HUES48 (cell line): ENCODE results near the gene ROR1.

Experiments used
- H3K27ac ChIP-seq: one replicate; pipeline ENCODE4 v1.7.0; 2013; ENCODE audit warnings: low read depth, low read length, inconsistent platforms
- H3K27me3 ChIP-seq: 2 replicates; pipeline ENCODE4 v1.6.1; 2013; ENCODE audit warnings: mild to moderate bottlenecking, low read length; ENCODE audit not compliant: control insufficient read depth, insufficient read depth
- H3K36me3 ChIP-seq: 2 replicates; pipeline ENCODE4 v1.6.1; 2013; ENCODE audit warnings: low read length; ENCODE audit not compliant: control insufficient read depth, insufficient read depth
- H3K4me1 ChIP-seq: 2 replicates; pipeline ENCODE4 v1.6.1; 2013; ENCODE audit warnings: mild to moderate bottlenecking, low read length; ENCODE audit not compliant: control insufficient read depth, insufficient read depth
- H3K4me3 ChIP-seq: 2 replicates; pipeline ENCODE4 v1.5.1; 2013; ENCODE audit warnings: mild to moderate bottlenecking, low read depth, low read length
- H3K9ac ChIP-seq: 2 replicates; pipeline ENCODE4 v1.6.1; 2013; ENCODE audit warnings: mild to moderate bottlenecking, low read depth, low read length, moderate library complexity
- H3K9me3 ChIP-seq: 2 replicates; pipeline ENCODE4 v1.6.1; 2013; ENCODE audit warnings: low read length; ENCODE audit not compliant: control insufficient read depth, insufficient read depth

The ROR1 gene

GRCh38 chr1:63914706-63915105 lies 140.9 kb downstream of the ROR1 start:
- Histone ChIP-seq H3K9ac (no peak overlapping the region), H3K4me3 (no peak overlapping the region), H3K27me3 (no peaks in the 10 kb centered on the region), H3K27ac (no peak overlapping the region), H3K4me1 (peaks cover 66% of the 10 kb centered on the region), H3K9me3 (no peaks in the 10 kb centered on the region), H3K36me3 (no peaks in the 10 kb centered on the region)

- no peaks in the 10 kb centered on the region for H3K9me3 ChIP-seq
- no peak overlapping the region for H3K27ac ChIP-seq
- no peak overlapping the region for H3K4me3 ChIP-seq
- no peak overlapping the region for H3K9ac ChIP-seq
- peaks cover 66% of the 10 kb centered on the region for H3K4me1 ChIP-seq
- H3K27me3 ChIP-seq: no peaks in the 10 kb centered on the region
- no peaks in the 10 kb centered on the region for H3K36me3 ChIP-seq
These were observed 141.3 kb downstream of the ROR1 start for GRCh38 chr1:63915121-63915520.

GRCh38 chr1:63916485-63917360 lies 142.9 kb downstream of the ROR1 start:
- Histone ChIP-seq H3K9me3 (no peaks in the 10 kb centered on the region), H3K27ac (no peak overlapping the region), H3K9ac (no peak overlapping the region), H3K27me3 (no peaks in the 10 kb centered on the region), H3K36me3 (no peaks in the 10 kb centered on the region), H3K4me3 (no peak overlapping the region), H3K4me1 (peaks cover 74% of the 10 kb centered on the region)

GRCh38 chr1:63917571-63918417 lies 144.0 kb downstream of the ROR1 start:
- no peak overlapping the region for H3K27ac ChIP-seq
- peaks cover 69% of the 10 kb centered on the region for H3K4me1 ChIP-seq
- no peaks in the 10 kb centered on the region for H3K27me3 ChIP-seq
- no peaks in the 10 kb centered on the region for H3K9me3 ChIP-seq
- H3K9ac ChIP-seq: no peak overlapping the region
- no peaks in the 10 kb centered on the region for H3K36me3 ChIP-seq
- no peak overlapping the region for H3K4me3 ChIP-seq

- Histone ChIP-seq H3K27ac (no peak overlapping the region), H3K27me3 (no peaks in the 10 kb centered on the region), H3K9me3 (no peaks in the 10 kb centered on the region), H3K9ac (no peak overlapping the region), H3K4me1 (peaks cover 62% of the 10 kb centered on the region), H3K36me3 (no peaks in the 10 kb centered on the region), H3K4me3 (no peak overlapping the region)
These were observed 144.7 kb downstream of the ROR1 start for GRCh38 chr1:63918418-63918945.

GRCh38 chr1:63920154-63921117 lies 146.6 kb downstream of the ROR1 start:
- Histone ChIP-seq H3K9me3 (no peaks in the 10 kb centered on the region), H3K9ac (no peak overlapping the region), H3K4me3 (no peak overlapping the region), H3K36me3 (no peaks in the 10 kb centered on the region), H3K27me3 (no peaks in the 10 kb centered on the region), H3K27ac (no peak overlapping the region), H3K4me1 (peaks cover 47% of the 10 kb centered on the region)

- H3K36me3 ChIP-seq: no peaks in the 10 kb centered on the region
- peaks cover 43% of the 10 kb centered on the region for H3K4me1 ChIP-seq
- H3K27me3 ChIP-seq: no peaks in the 10 kb centered on the region
- H3K9ac ChIP-seq: no peak overlapping the region
- H3K4me3 ChIP-seq: no peak overlapping the region
- no peak overlapping the region for H3K27ac ChIP-seq
- no peaks in the 10 kb centered on the region for H3K9me3 ChIP-seq
These were observed 147.5 kb downstream of the ROR1 start for GRCh38 chr1:63921359-63921758.

GRCh38 chr1:63921802-63922201 lies 148.0 kb downstream of the ROR1 start:
- Histone ChIP-seq H3K4me3 (no peak overlapping the region), H3K27ac (no peak overlapping the region), H3K9me3 (no peaks in the 10 kb centered on the region), H3K27me3 (no peaks in the 10 kb centered on the region), H3K36me3 (no peaks in the 10 kb centered on the region), H3K4me1 (peaks cover 39% of the 10 kb centered on the region), H3K9ac (no peak overlapping the region)

GRCh38 chr1:63922848-63923247 lies 149.0 kb downstream of the ROR1 start:
- H3K27me3 ChIP-seq: no peaks in the 10 kb centered on the region
- H3K36me3 ChIP-seq: no peaks in the 10 kb centered on the region
- H3K4me3 ChIP-seq: no peak overlapping the region
- peaks cover 44% of the 10 kb centered on the region for H3K4me1 ChIP-seq
- no peak overlapping the region for H3K9ac ChIP-seq
- no peak overlapping the region for H3K27ac ChIP-seq
- H3K9me3 ChIP-seq: no peaks in the 10 kb centered on the region

- Histone ChIP-seq H3K27ac (no peak overlapping the region), H3K9me3 (no peaks in the 10 kb centered on the region), H3K36me3 (no peaks in the 10 kb centered on the region), H3K4me3 (no peak overlapping the region), H3K4me1 (peaks cover 45% of the 10 kb centered on the region), H3K27me3 (no peaks in the 10 kb centered on the region), H3K9ac (no peak overlapping the region)
These were observed 149.5 kb downstream of the ROR1 start for GRCh38 chr1:63923302-63923701.
